ENCODE measurements around the gene ANKRD36.
"Not testable (repeated sequence)": the region's sequence is repeated elsewhere in the genome, so short reads cannot be mapped to it uniquely, and the experiment has no call there.

GRCh38 chr2:97230848-97231585, 118.1 kb downstream of the ANKRD36 start:
- TF ChIP-seq POLR2A (IDR thresholded peaks at IDR 0.05; ENCODE audit: low read depth, low read length); TAF1 (IDR thresholded peaks at IDR 0.05; ENCODE audit: borderline replicate concordance, low read depth, low read length); POLR2AphosphoS5 (IDR thresholded peaks at IDR 0.05; ENCODE audit: low read depth, low read length): not testable (repeated sequence)
